GM21381 (cell line): Measurements from ENCODE around the gene ST6GALNAC3.

Experiments used
- ATAC-seq: cut with Tn5 transposase; IDR thresholded peaks from one replicate; pipeline ENCODE4 v1.9.1; 2021; ENCODE audit warnings: mild to moderate bottlenecking, moderate library complexity; ENCODE audit not compliant: unreplicated experiment

Gene ST6GALNAC3

GRCh38 chr1:76562292-76562691 lies 487.7 kb downstream of the ST6GALNAC3 start:
- no peak for ATAC-seq

- no peak for ATAC-seq
These were observed 494.2 kb downstream of the ST6GALNAC3 start for GRCh38 chr1:76568573-76569238.

- ATAC-seq = no peak
These were observed 496.7 kb downstream of the ST6GALNAC3 start for GRCh38 chr1:76571248-76571647.

GRCh38 chr1:76572229-76572628 lies 497.7 kb downstream of the ST6GALNAC3 start:
- no peak for ATAC-seq

GRCh38 chr1:76576876-76577524 lies 502.5 kb downstream of the ST6GALNAC3 start:
- ATAC-seq = no peak

DNA sequence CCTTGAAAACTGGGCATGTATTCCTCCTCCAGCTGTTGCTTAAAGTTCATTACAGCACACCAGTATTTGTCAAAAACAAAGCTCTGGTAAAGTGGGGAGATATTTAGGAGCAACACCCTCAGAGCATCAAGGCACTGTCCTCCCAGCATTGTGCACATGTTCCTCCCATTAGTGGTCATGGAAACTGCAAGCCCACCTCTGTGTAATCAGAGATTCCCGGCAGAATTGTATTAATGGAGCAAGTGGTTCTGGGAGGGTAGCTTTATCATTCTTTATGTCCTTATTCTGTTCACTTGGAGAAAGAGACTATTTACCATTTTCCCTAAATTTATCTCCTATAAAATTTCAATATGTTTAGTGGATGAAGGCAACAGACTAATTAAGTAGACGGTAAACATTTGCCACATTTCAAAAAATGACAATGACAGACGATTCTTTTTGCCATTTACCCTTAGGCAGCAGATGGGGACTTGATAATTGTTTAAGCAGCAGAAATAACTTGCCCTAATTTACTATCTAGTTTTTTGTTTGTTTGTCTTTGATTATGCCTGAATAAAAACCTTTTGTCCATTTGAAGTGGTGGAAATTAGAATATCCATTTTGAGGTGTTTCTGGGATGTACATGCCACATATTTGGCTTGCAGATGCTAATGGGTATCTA lies 503.1 kb downstream of the ST6GALNAC3 start:
- no peak for ATAC-seq

- ATAC-seq = no peak
These were observed 505.7 kb downstream of the ST6GALNAC3 start for GRCh38 chr1:76580206-76580605.

DNA sequence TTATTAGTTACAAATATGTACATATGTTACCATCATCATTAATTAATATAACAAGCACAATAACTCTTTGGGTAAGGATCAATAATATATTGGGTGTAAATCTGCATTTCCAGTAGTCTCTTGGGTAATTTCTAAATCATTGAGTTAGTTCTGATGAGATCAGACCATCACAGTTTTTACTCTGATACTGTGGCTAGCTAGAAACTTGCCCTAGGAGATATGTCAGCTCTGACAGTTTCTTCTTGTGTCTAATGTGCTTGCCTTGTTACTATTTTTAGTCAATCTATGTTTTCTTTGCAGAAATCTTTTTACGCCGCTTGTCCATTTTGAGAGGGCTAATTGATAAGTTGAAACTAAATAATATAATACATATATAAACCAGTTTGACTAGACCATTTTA lies 507.2 kb downstream of the ST6GALNAC3 start:
- no peak for ATAC-seq

DNA sequence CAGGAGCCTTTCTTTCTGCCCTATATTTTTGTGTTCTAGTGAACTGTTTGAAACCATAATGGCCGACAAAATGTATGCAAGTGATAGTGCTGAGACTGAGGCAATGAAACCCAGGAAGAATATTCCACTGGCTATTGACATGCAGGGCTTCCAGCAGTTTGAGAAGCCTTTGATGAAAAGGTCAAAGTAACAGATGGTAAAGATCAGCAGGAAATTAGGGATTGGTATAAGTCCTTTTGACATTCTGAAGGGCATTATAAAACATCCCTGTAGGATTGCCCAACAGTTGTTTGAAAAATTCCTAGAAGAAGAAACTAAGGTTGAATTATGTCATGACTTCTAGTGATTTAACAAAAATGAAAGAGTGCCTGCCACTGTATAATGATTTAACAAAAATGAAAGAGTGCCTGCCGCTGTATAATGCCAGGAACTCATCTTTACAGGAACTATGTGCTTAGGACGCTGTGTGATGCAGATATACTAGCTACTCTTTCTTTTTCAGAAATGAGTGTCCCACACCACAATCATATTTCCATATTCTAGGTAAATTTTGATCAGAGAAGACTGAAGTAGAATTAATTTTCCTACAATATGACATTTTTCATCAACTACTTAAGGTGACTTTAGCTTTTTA lies 508.8 kb downstream of the ST6GALNAC3 start:
- no peak for ATAC-seq

GRCh38 chr1:76583875-76584477 lies 509.4 kb downstream of the ST6GALNAC3 start:
- no peak for ATAC-seq

DNA sequence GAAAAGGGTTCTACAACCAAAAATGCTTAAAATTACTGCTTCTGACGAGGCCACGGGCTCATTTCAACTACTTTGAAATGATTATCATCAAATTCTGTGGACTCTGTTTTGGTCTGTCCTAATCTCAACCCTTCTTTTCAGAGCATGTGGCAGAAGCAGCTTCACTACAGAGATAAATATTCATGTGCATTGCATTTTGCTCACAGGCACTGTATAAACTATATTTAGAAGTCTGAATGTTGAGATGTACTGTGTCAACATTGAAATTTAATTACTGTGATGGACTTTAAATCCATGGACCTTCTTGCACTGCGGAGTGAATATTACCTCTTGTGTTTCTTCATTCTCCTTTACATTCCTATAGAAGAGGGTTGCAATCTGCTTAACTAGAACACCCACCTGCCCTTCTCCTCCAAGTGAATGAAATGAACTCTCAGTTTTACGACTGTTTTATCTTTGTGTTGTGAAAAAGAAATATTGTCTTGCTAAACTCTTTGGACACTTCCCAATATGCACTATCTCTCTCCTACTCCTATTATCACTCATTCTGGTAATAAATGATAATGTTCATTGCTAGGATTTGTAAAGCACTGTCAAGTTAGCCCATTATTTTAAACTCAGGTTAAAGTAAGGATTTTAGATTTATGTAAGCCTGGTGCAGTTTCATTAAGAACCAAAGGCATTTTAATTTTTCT lies 511.6 kb downstream of the ST6GALNAC3 start:
- ATAC-seq = no peak

GRCh38 chr1:76587212-76587611 lies 512.7 kb downstream of the ST6GALNAC3 start:
- no peak for ATAC-seq

DNA sequence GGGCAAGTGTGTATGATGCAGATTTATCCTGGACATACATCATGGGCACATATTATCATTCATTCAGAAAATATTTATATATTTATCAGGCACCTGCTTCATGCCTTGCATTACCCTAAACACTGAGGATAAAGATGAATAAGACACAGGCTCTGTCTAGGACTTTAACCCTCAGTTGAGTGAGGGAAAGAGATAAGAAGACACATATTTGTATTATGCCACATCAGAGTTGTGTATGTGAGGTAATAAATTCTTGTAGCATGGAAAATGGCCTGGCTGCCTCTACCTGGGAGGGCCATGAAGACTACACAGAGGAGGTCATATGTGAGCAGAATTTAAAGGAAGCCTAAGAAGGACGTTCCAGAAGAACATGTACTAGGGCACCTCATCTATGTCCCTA lies 516.9 kb downstream of the ST6GALNAC3 start:
- no peak for ATAC-seq

DNA sequence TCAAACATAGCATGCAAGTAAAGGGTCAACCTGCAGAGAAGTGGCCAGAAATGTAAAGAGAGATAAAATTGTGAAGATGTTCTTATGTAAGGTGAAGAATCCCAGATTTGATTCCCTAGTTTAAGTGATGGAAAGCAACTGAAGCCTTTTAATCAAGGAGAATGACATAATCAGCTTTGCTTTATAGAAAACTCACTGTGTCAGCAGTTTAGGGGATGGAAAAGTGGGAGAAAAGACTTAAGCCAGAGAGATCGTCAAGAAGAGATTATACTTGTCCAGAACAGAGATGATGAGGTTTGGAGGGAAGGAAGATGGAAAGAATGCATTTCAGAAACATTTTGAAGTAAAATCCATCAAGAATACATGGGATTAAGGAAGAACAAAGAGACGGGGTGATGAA lies 517.4 kb downstream of the ST6GALNAC3 start:
- ATAC-seq = no peak

GRCh38 chr1:76593141-76593540 lies 518.6 kb downstream of the ST6GALNAC3 start:
- no peak for ATAC-seq

DNA sequence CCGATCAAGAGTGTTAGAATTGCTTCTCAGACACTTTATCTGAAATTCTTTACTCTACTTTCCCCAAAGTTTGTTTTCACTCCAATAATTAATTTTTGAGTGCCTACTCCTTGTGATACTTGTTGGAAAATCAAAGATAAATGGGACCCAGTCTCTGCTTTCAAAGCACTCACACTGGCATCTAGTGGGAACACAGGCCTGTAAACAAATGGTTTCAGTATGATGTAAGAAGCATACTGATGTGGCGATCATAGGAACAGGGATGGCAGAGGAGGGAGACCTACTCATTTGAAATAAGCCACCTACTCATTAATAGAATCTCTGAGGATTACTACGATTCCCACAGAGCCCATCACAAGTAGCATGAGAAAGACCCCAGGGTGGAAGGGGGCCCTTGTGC lies 519.1 kb downstream of the ST6GALNAC3 start:
- no peak for ATAC-seq

- ATAC-seq = no peak
These were observed 520.5 kb downstream of the ST6GALNAC3 start for GRCh38 chr1:76595024-76595423.

DNA sequence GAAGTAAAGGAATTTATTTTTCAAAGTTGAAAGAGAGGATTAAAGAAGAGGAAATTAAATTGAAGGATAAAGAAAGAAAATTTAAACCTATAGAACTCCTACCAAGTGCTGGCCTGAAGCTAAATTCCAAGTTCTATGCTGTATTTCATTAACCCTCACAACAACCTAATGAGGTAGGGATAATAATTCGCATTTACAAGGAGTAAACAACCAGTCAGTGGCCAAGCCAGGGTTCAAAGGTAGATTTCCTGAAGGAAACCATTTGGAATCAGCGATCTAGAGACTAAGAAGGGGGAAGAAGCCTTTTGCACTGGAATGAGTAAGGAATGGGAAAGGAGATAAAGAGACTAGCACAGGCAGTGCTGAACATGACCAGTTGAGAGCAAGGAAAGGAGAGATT lies 526.9 kb downstream of the ST6GALNAC3 start:
- no peak for ATAC-seq

DNA sequence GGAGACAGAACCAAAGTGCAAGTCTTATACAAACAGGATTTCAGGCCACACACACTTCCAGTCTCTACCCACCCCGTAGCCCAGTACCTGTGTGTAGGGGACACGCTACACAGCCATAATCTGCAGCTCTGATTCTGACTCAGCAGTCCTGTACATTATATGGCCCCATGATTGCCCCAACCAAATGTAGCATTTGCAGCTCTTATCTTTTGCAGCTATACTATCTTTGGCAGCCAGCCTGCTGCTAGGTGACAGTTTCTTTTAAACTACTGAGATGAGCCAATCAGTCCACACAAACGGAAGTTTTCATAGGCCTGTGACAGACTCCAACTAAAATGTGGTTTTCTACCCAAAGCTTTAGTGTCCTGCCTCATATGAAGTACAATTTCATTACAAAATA lies 533.2 kb downstream of the ST6GALNAC3 start:
- no peak for ATAC-seq

GRCh38 chr1:76611770-76612445 lies 537.4 kb downstream of the ST6GALNAC3 start:
- no peak for ATAC-seq
